ENCODE results near the gene ZNF169.
"Not testable (repeated sequence)": the region's sequence is repeated elsewhere in the genome, so short reads cannot be mapped to it uniquely, and the experiment has no call there.

Gene ZNF169

GRCh38 chr9:94259077-94259862, at the start of gene ZNF169:
ZNF169 (plus strand) TSS chr9:94259298; CDS start chr9:94278813, 19,515 bp downstream.
- Mint-ChIP-seq H3K9me3 (ENCODE audit: low read depth) (no peaks in the 10 kb centered on the region), H3K27me3 (peaks cover 3% of the 10 kb centered on the region), H3K4me1 (ENCODE audit: low read depth) (peaks cover 36% of the 10 kb centered on the region), H3K36me3 (peaks cover 7% of the 10 kb centered on the region), H3K27ac (peak within 1 kb of the TSS; percentile 98), H3K4me3 (peak within 1 kb of the TSS; percentile 100)

GRCh38 chr9:94210616-94211603, 48.2 kb upstream of the ZNF169 start:
- Mint-ChIP-seq H3K9me3 (ENCODE audit: low read depth) (no peaks in the 10 kb centered on the region), H3K4me1 (ENCODE audit: low read depth) (peaks cover 4% of the 10 kb centered on the region), H3K27me3 (peaks cover 9% of the 10 kb centered on the region), H3K27ac (no peak overlapping the region), H3K36me3 (peaks cover 3% of the 10 kb centered on the region), H3K4me3 (no peak overlapping the region)

GRCh38 chr9:94212091-94212490, 47.0 kb upstream of the ZNF169 start:
- no peak overlapping the region for H3K27ac Mint-ChIP-seq
- peaks cover 13% of the 10 kb centered on the region for H3K27me3 Mint-ChIP-seq
- H3K36me3 Mint-ChIP-seq, result peaks cover under 1% of the 10 kb centered on the region
- H3K9me3 Mint-ChIP-seq (ENCODE audit: low read depth), result no peaks in the 10 kb centered on the region
- H3K4me1 Mint-ChIP-seq (ENCODE audit: low read depth), result peaks cover 4% of the 10 kb centered on the region
- H3K4me3 Mint-ChIP-seq, result no peak overlapping the region

- Mint-ChIP-seq H3K4me1 (ENCODE audit: low read depth) (peaks cover 4% of the 10 kb centered on the region), H3K9me3 (ENCODE audit: low read depth) (no peaks in the 10 kb centered on the region), H3K4me3 (no peak overlapping the region), H3K36me3 (no peaks in the 10 kb centered on the region), H3K27me3 (peaks cover 13% of the 10 kb centered on the region), H3K27ac (no peak overlapping the region)
Observed at GRCh38 chr9:94212531-94212930, 46.6 kb upstream of the ZNF169 start.

- H3K27me3 Mint-ChIP-seq, result peaks cover 13% of the 10 kb centered on the region
- H3K4me1 Mint-ChIP-seq (ENCODE audit: low read depth), result peaks cover 4% of the 10 kb centered on the region
- no peak overlapping the region for H3K4me3 Mint-ChIP-seq
- no peak overlapping the region for H3K27ac Mint-ChIP-seq
- H3K36me3 Mint-ChIP-seq, result no peaks in the 10 kb centered on the region
- H3K9me3 Mint-ChIP-seq (ENCODE audit: low read depth), result no peaks in the 10 kb centered on the region
Observed at GRCh38 chr9:94213511-94214124, 45.5 kb upstream of the ZNF169 start.

GRCh38 chr9:94222870-94223269, 36.2 kb upstream of the ZNF169 start:
- H3K36me3 Mint-ChIP-seq, result no peaks in the 10 kb centered on the region
- peaks cover 6% of the 10 kb centered on the region for H3K27me3 Mint-ChIP-seq
- H3K4me1 Mint-ChIP-seq (ENCODE audit: low read depth), result no peaks in the 10 kb centered on the region
- no peak overlapping the region for H3K27ac Mint-ChIP-seq
- no peaks in the 10 kb centered on the region for H3K9me3 Mint-ChIP-seq (ENCODE audit: low read depth)
- H3K4me3 Mint-ChIP-seq, result no peak overlapping the region

GRCh38 chr9:94225413-94225812, 33.7 kb upstream of the ZNF169 start:
- H3K9me3 Mint-ChIP-seq (ENCODE audit: low read depth); H3K27ac Mint-ChIP-seq; H3K4me1 Mint-ChIP-seq (ENCODE audit: low read depth); H3K36me3 Mint-ChIP-seq; H3K4me3 Mint-ChIP-seq: not testable (repeated sequence)
- peaks cover 14% of the 10 kb centered on the region for H3K27me3 Mint-ChIP-seq

GRCh38 chr9:94228616-94229015, 30.5 kb upstream of the ZNF169 start:
- no peaks in the 10 kb centered on the region for H3K4me1 Mint-ChIP-seq (ENCODE audit: low read depth)
- H3K27ac Mint-ChIP-seq, result no peak overlapping the region
- peaks cover 5% of the 10 kb centered on the region for H3K9me3 Mint-ChIP-seq (ENCODE audit: low read depth)
- H3K36me3 Mint-ChIP-seq, result peaks cover 6% of the 10 kb centered on the region
- no peak overlapping the region for H3K4me3 Mint-ChIP-seq
- peaks cover 20% of the 10 kb centered on the region for H3K27me3 Mint-ChIP-seq

- Mint-ChIP-seq H3K4me1 (ENCODE audit: low read depth) (no peaks in the 10 kb centered on the region), H3K27me3 (peaks cover 16% of the 10 kb centered on the region), H3K36me3 (peaks cover 6% of the 10 kb centered on the region), H3K27ac (no peak overlapping the region), H3K9me3 (ENCODE audit: low read depth) (peaks cover 5% of the 10 kb centered on the region), H3K4me3 (no peak overlapping the region)
Observed at GRCh38 chr9:94232428-94232827, 26.7 kb upstream of the ZNF169 start.

GRCh38 chr9:94241098-94241497, 18.0 kb upstream of the ZNF169 start:
- not testable (repeated sequence) for H3K36me3 Mint-ChIP-seq; H3K4me1 Mint-ChIP-seq (ENCODE audit: low read depth); H3K27ac Mint-ChIP-seq; H3K9me3 Mint-ChIP-seq (ENCODE audit: low read depth); H3K4me3 Mint-ChIP-seq; H3K27me3 Mint-ChIP-seq

- Mint-ChIP-seq H3K27me3 (peaks cover 7% of the 10 kb centered on the region), H3K27ac (no peak overlapping the region), H3K4me1 (ENCODE audit: low read depth) (peaks cover 10% of the 10 kb centered on the region), H3K9me3 (ENCODE audit: low read depth) (no peaks in the 10 kb centered on the region), H3K4me3 (no peak overlapping the region), H3K36me3 (peaks cover 6% of the 10 kb centered on the region)
Observed at GRCh38 chr9:94245651-94246050, 13.4 kb upstream of the ZNF169 start.

GRCh38 chr9:94250456-94250855, 8.6 kb upstream of the ZNF169 start:
- H3K9me3 Mint-ChIP-seq (ENCODE audit: low read depth), result no peaks in the 10 kb centered on the region
- no peak overlapping the region for H3K4me3 Mint-ChIP-seq

GRCh38 chr9:94256007-94256406, 3.1 kb upstream of the ZNF169 start:
- H3K27ac Mint-ChIP-seq, result no peak overlapping the region
- H3K36me3 Mint-ChIP-seq, result peaks cover 3% of the 10 kb centered on the region
- no peak overlapping the region for H3K4me3 Mint-ChIP-seq
- peaks cover 3% of the 10 kb centered on the region for H3K27me3 Mint-ChIP-seq
- peaks cover 16% of the 10 kb centered on the region for H3K4me1 Mint-ChIP-seq (ENCODE audit: low read depth)
- H3K9me3 Mint-ChIP-seq (ENCODE audit: low read depth), result no peaks in the 10 kb centered on the region

More at GRCh38 chr9:94250456-94250855, 8.6 kb upstream of the ZNF169 start:
- H3K27ac Mint-ChIP-seq, result no peak overlapping the region
- peaks cover 2% of the 10 kb centered on the region for H3K36me3 Mint-ChIP-seq
- peaks cover 16% of the 10 kb centered on the region for H3K4me1 Mint-ChIP-seq (ENCODE audit: low read depth)
- no peaks in the 10 kb centered on the region for H3K27me3 Mint-ChIP-seq

GRCh38 chr9:94265626-94266402, 6.7 kb downstream of the ZNF169 start:
- not testable (repeated sequence) for H3K27me3 Mint-ChIP-seq; H3K9me3 Mint-ChIP-seq (ENCODE audit: low read depth); H3K27ac Mint-ChIP-seq; H3K4me3 Mint-ChIP-seq
- Mint-ChIP-seq H3K36me3 (peaks cover 19% of the 10 kb centered on the region), H3K4me1 (ENCODE audit: low read depth) (peaks cover 33% of the 10 kb centered on the region)
